SU-DHL-6 (cell line): ENCODE data around the gene HIPK2.

Experiments used
- H2AFZ ChIP-seq: fragments of 200-600 bp; sonication (generic); 2 replicates; pipeline ENCODE4 v1.6.1; 2014; ENCODE audit warnings: low read depth, mild to moderate bottlenecking, moderate library complexity, mixed read lengths, antibody characterized with exemption, low read length; ENCODE audit not compliant: severe bottlenecking
- H3F3A ChIP-seq: fragments of 200-600 bp; shearing (Covaris generic); 2 replicates; pipeline ENCODE4 v1.6.0; 2016; ENCODE audit warnings: antibody characterized with exemption, mild to moderate bottlenecking; ENCODE audit not compliant: insufficient read depth
- H3K27ac ChIP-seq: fragments of 200-600 bp; sonication (generic); 2 replicates; pipeline ENCODE4 v1.5.1; 2016; ENCODE audit warnings: low read depth, mild to moderate bottlenecking, low read length, moderate library complexity, mixed read lengths
- H3K27me3 ChIP-seq: fragments of 200-600 bp; sonication (generic), shearing (Covaris generic); 2 replicates; pipeline ENCODE4 v1.6.0; 2014; ENCODE audit warnings: mild to moderate bottlenecking, low read length
- H3K36me3 ChIP-seq: fragments of 200-600 bp; sonication (generic); 2 replicates; pipeline ENCODE4 v1.6.1; 2014; ENCODE audit warnings: mild to moderate bottlenecking, low read length, mixed read lengths
- H3K4me2 ChIP-seq: fragments of 300-600, 200-600 bp; shearing (Covaris generic), sonication (generic); 2 replicates; pipeline ENCODE4 v1.6.0; 2014; ENCODE audit warnings: low read length, low read depth, mild to moderate bottlenecking; ENCODE audit not compliant: poor library complexity, severe bottlenecking
- H3K4me3 ChIP-seq: fragments of 200-600 bp; sonication (generic); 2 replicates; pipeline ENCODE4 v1.5.1; 2014; ENCODE audit warnings: antibody characterized with exemption, low read length, mild to moderate bottlenecking, mixed read lengths; ENCODE audit not compliant: insufficient read depth, poor library complexity, severe bottlenecking
- H3K79me2 ChIP-seq: fragments of 200-600 bp; sonication (generic); 2 replicates; pipeline ENCODE4 v1.6.1; 2014; ENCODE audit warnings: mild to moderate bottlenecking, low read length, moderate library complexity; ENCODE audit not compliant: insufficient read depth
- H3K9ac ChIP-seq: fragments of 200-600 bp; sonication (generic); 2 replicates; pipeline ENCODE4 v1.7.0; 2014; ENCODE audit warnings: mild to moderate bottlenecking, low read length
- H3K9me2 ChIP-seq: fragments of 200-600 bp; sonication (generic); replicated peaks from 2 replicates; pipeline ENCODE4 v1.6.1; 2014; ENCODE audit warnings: low read length; ENCODE audit not compliant: insufficient read depth
- H3K9me3 ChIP-seq: fragments of 200-600 bp; sonication (generic); 2 replicates; pipeline ENCODE4 v1.6.1; 2014; ENCODE audit warnings: low read length, mixed read lengths; ENCODE audit not compliant: insufficient read depth
- H4K20me1 ChIP-seq: fragments of 200-600 bp; sonication (generic); 2 replicates; pipeline ENCODE4 v1.6.1; 2014; ENCODE audit warnings: low read depth, mild to moderate bottlenecking, antibody characterized with exemption, low read length, moderate library complexity, mixed read lengths
- EZH2phosphoT487 ChIP-seq: fragments of 200-600 bp; sonication (generic), shearing (Covaris generic); conservative IDR thresholded peaks from 2 replicates; pipeline ENCODE4 v1.6.1; 2018; ENCODE audit warnings: mild to moderate bottlenecking, antibody characterized with exemption, low read length, moderate library complexity, mixed read lengths
- TF ChIP-seq, protein P1 (sequence below): fragments of 200-600 bp; sonication (generic); IDR thresholded peaks from one replicate; pipeline ENCODE4 v1.5.1; 2017; ENCODE audit warnings: antibody characterized with exemption, mild to moderate bottlenecking, low read length, moderate library complexity; ENCODE audit not compliant: insufficient read depth, poor library complexity, severe bottlenecking

Gene HIPK2

DNA sequence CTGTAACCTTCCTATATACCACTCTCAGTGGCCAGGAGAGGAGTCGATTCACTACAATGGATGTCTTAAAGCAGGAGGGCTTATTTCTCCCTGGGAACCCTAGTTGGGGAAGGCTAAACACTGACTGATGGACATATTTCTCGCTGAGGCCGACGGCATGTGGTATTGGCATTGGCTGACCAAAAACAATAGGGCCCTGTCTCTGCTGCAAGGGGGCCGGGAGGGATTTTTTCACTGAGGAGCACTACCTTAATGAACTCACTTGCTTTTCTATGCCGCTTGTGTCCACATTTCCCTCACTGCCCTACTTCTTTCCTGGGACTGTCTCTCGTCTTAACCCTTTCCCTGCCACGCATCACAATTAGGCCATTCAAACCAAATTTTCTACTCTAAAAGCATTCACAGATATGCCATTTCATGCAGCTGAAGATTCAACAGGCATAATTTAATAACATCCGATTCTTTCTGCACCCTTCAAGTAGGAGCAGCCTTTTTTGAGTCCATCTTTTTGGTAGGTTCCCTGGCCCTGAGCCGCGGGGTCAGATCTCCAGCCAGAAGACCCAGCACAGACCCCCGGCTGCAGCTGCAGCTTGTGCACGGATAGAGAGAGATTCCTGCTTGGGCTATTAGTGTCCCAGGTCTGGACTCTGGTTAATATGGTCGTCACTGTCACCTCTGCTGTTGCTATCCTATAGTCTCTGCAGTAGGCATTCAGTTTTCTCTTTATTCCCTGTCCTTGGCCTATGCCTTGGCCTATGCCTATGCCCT lies 118.7 kb downstream of the HIPK2 start:
- Histone ChIP-seq H3K9me3 (no peaks in the 10 kb centered on the region), H3K27me3 (no peaks in the 10 kb centered on the region), H3K27ac (no peak overlapping the region), H4K20me1 (no peaks in the 10 kb centered on the region), H2AFZ (no peak overlapping the region), H3K4me3 (no peak overlapping the region), H3K4me2 (no peak overlapping the region), H3F3A (no peaks in the 10 kb centered on the region), H3K9me2 (no peaks in the 10 kb centered on the region), H3K9ac (no peak overlapping the region), H3K36me3 (no peaks in the 10 kb centered on the region), H3K79me2 (no peaks in the 10 kb centered on the region)
- TF ChIP-seq, protein P1, sequence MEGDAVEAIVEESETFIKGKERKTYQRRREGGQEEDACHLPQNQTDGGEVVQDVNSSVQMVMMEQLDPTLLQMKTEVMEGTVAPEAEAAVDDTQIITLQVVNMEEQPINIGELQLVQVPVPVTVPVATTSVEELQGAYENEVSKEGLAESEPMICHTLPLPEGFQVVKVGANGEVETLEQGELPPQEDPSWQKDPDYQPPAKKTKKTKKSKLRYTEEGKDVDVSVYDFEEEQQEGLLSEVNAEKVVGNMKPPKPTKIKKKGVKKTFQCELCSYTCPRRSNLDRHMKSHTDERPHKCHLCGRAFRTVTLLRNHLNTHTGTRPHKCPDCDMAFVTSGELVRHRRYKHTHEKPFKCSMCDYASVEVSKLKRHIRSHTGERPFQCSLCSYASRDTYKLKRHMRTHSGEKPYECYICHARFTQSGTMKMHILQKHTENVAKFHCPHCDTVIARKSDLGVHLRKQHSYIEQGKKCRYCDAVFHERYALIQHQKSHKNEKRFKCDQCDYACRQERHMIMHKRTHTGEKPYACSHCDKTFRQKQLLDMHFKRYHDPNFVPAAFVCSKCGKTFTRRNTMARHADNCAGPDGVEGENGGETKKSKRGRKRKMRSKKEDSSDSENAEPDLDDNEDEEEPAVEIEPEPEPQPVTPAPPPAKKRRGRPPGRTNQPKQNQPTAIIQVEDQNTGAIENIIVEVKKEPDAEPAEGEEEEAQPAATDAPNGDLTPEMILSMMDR, result no peak
- no peak for TF ChIP-seq EZH2phosphoT487

DNA sequence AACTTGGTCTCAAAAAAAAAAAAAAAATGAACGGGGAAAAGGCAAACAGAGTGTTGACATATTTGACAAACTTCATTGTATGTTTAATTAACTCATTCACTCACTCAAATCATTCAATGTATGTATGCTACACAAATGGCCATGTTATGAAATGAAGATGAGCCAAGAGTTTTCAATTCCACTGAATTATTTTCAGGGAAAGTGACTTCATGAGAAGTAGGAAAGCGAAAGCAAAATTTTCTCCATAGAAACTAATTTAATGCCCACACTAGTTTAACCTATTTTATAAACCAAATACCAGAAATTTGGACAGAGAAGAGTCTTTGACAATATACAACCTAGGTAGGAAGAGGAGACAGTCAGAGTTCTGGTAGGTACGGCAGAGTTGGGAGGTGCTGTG lies 119.5 kb downstream of the HIPK2 start:
- H2AFZ ChIP-seq, result no peak overlapping the region
- no peak overlapping the region for H3K27ac ChIP-seq
- TF ChIP-seq EZH2phosphoT487, result no peak
- TF ChIP-seq, protein P1, result no peak
- H3K9me3 ChIP-seq, result no peaks in the 10 kb centered on the region
- H3K79me2 ChIP-seq, result no peaks in the 10 kb centered on the region
- H3K36me3 ChIP-seq, result no peaks in the 10 kb centered on the region
- H3K4me3 ChIP-seq, result no peak overlapping the region
- H3K9ac ChIP-seq, result no peak overlapping the region
- no peaks in the 10 kb centered on the region for H3K27me3 ChIP-seq
- no peaks in the 10 kb centered on the region for H3K9me2 ChIP-seq
- H3K4me2 ChIP-seq, result no peak overlapping the region
- H3F3A ChIP-seq, result no peaks in the 10 kb centered on the region
- H4K20me1 ChIP-seq, result no peaks in the 10 kb centered on the region

DNA sequence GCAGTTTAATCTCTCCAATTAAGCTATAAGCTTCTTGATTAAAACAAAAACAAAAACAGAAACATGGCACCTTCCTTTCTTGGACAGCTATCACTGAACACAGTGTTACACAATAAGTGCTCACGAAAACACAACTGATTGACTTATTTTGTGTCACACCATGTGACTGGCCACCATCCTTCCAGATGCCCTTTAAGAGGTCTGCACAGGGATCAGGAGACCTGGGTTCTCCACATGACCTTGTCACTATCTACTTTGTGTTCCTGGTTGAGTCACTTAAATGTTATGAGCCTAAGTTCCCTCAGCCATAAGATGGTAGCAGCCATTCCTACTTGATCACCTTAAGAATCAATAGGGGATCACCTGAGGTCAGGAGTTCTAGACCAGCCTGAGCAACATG lies 120.1 kb downstream of the HIPK2 start:
- Histone ChIP-seq H3K9ac (no peak overlapping the region), H3K4me3 (no peak overlapping the region), H3K36me3 (no peaks in the 10 kb centered on the region), H3K79me2 (no peaks in the 10 kb centered on the region), H3K27me3 (no peaks in the 10 kb centered on the region), H3K9me2 (no peaks in the 10 kb centered on the region), H2AFZ (no peak overlapping the region), H3K9me3 (no peaks in the 10 kb centered on the region), H3K4me2 (no peak overlapping the region), H4K20me1 (no peaks in the 10 kb centered on the region), H3F3A (no peaks in the 10 kb centered on the region), H3K27ac (no peak overlapping the region)
- no peak for TF ChIP-seq EZH2phosphoT487
- TF ChIP-seq, protein P1, result no peak
